Glutamatergic neuron (in vitro differentiated cells): ENCODE measurements around the gene ACP7. TPM values are rescaled to one million over a fixed set of nuclear protein-coding genes. Genes with fewer than 3 reads are reported as not detected.

Experiments
- DNase-seq: peaks from one replicate; pipeline ENCODE4 v3.0.0; 2022
- H3K27ac Mint-ChIP-seq: one replicate; pipeline ENCODE4 v1.8.0; 2020; ENCODE audit warnings: mild to moderate bottlenecking, mixed read lengths, inconsistent platforms; ENCODE audit not compliant: unreplicated experiment
- H3K27me3 Mint-ChIP-seq: one replicate; pipeline ENCODE4 v1.8.0; 2020; ENCODE audit warnings: mild to moderate bottlenecking, moderate library complexity, mixed read lengths, inconsistent platforms; ENCODE audit not compliant: unreplicated experiment
- H3K36me3 Mint-ChIP-seq: one replicate; pipeline ENCODE4 v1.8.0; 2020; ENCODE audit warnings: mild to moderate bottlenecking, mixed read lengths, inconsistent platforms; ENCODE audit not compliant: unreplicated experiment
- H3K4me1 Mint-ChIP-seq: one replicate; pipeline ENCODE4 v1.8.0; 2020; ENCODE audit warnings: mild to moderate bottlenecking, low read depth, mixed read lengths, inconsistent platforms; ENCODE audit not compliant: unreplicated experiment
- H3K4me3 Mint-ChIP-seq: one replicate; pipeline ENCODE4 v1.8.0; 2020; ENCODE audit warnings: mild to moderate bottlenecking, mixed read lengths, inconsistent platforms; ENCODE audit not compliant: unreplicated experiment
- H3K9me3 Mint-ChIP-seq: one replicate; pipeline ENCODE4 v1.8.0; 2020; ENCODE audit warnings: mild to moderate bottlenecking, moderate library complexity, mixed read lengths, inconsistent platforms; ENCODE audit not compliant: unreplicated experiment
- CTCF ChIP-seq: fragments of 200-600 bp; sonication (generic); IDR thresholded peaks from one replicate; pipeline ENCODE4 v1.5.0; 2021; ENCODE audit not compliant: partially characterized antibody, unreplicated experiment
- total RNA-seq: library from RNA; stranded (reverse); fragmentation: NEBNext Ultra II Directional; extraction: Animal tissue kit (Norgen Biotek cat#: 25700); gene quantifications from one replicate; pipeline ENCODE4 v1.2.1, GENCODE V29; 2021; ENCODE audit not compliant: unreplicated experiment

Gene ACP7
- total RNA-seq, 1 donor from 2014 or later: not detected

- Mint-ChIP-seq H3K27ac (no peak overlapping the region), H3K4me1 (peaks cover 59% of the 10 kb centered on the region), H3K36me3 (no peaks in the 10 kb centered on the region), H3K9me3 (peaks cover 14% of the 10 kb centered on the region), H3K4me3 (no peak overlapping the region), H3K27me3 (peaks cover 9% of the 10 kb centered on the region)
- no peak for DNase-seq
- no peak for TF ChIP-seq CTCF
Observed at GRCh38 chr19:39136225-39136940, 52.2 kb downstream of the ACP7 start.

GRCh38 chr19:39137131-39137530 is 53.0 kb downstream of the ACP7 start:
- Mint-ChIP-seq H3K9me3 (peaks cover 16% of the 10 kb centered on the region), H3K27ac (peak overlapping the region; percentile 36), H3K36me3 (no peaks in the 10 kb centered on the region), H3K4me3 (peak overlapping the region; percentile 22), H3K27me3 (peaks cover 9% of the 10 kb centered on the region), H3K4me1 (peaks cover 53% of the 10 kb centered on the region)
- no peak for DNase-seq
- TF ChIP-seq CTCF: no peak

- H3K4me1 Mint-ChIP-seq: peaks cover 42% of the 10 kb centered on the region
- H3K4me3 Mint-ChIP-seq: no peak overlapping the region
- no peaks in the 10 kb centered on the region for H3K36me3 Mint-ChIP-seq
Observed at GRCh38 chr19:39138221-39139211, 54.3 kb downstream of the ACP7 start.

GRCh38 chr19:39139305-39139874 is 55.2 kb downstream of the ACP7 start:
- peak overlapping the region; percentile 15 for H3K4me3 Mint-ChIP-seq
- no peak overlapping the region for H3K27ac Mint-ChIP-seq
- TF ChIP-seq CTCF: no peak
- H3K9me3 Mint-ChIP-seq: peaks cover 10% of the 10 kb centered on the region
- peaks cover 7% of the 10 kb centered on the region for H3K27me3 Mint-ChIP-seq
- H3K4me1 Mint-ChIP-seq: peaks cover 39% of the 10 kb centered on the region
- no peaks in the 10 kb centered on the region for H3K36me3 Mint-ChIP-seq
- no peak for DNase-seq

More at GRCh38 chr19:39138221-39139211, 54.3 kb downstream of the ACP7 start:
- peaks cover 10% of the 10 kb centered on the region for H3K9me3 Mint-ChIP-seq
- no peak for DNase-seq
- no peak for TF ChIP-seq CTCF
- H3K27ac Mint-ChIP-seq: no peak overlapping the region
- H3K27me3 Mint-ChIP-seq: peaks cover 7% of the 10 kb centered on the region
